ENCODE data around the gene TULP4.

DNA sequence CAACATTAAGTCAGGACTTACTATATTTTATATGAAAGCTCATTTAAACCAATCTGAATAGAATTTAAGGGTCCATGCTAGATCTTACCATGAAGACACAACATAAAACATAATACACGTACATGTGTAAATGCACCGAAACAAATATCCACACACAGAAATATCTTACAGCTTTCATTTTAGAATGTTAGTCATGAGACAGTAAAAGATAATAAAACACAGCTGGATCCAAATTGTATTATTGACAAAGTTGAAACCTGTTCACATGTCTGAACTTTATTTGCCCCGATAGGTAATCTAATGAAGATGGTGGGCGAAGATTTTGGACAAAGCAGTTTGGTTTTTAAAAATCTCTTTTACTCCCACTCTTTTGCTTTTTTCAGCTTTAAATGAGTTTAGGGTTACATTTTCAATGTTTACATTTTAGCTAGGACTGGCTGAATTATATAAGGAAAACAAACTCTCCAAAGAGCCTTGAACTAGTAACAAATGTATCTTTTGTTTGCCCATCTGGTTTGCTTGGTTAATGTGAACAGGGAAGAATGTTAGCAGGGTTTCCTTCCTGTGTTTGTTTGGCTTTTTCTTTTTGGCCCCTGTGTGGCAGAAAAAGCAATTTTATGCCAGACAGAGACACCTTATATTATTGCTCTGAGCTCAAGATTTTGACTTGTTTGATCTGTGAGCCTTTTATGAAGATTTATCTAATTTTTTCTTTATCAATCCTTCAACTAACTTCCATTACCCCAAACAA is 242.5 kb downstream of the TULP4 start:
- TF ChIP-seq ZBTB7A (tag by site-specific recombination; IDR thresholded peaks at IDR 0.05; ENCODE audit: low read depth) (no peak), ZNF664 (tag by site-specific recombination; IDR thresholded peaks at IDR 0.05) (peak; percentile 40; the same call in 1 of the 2 replicates), SP2 (tag by site-specific recombination; IDR thresholded peaks at IDR 0.05) (no peak), ZNF677 (tag by site-specific recombination; IDR thresholded peaks at IDR 0.05) (no peak)
- TF ChIP-seq, protein P1, sequence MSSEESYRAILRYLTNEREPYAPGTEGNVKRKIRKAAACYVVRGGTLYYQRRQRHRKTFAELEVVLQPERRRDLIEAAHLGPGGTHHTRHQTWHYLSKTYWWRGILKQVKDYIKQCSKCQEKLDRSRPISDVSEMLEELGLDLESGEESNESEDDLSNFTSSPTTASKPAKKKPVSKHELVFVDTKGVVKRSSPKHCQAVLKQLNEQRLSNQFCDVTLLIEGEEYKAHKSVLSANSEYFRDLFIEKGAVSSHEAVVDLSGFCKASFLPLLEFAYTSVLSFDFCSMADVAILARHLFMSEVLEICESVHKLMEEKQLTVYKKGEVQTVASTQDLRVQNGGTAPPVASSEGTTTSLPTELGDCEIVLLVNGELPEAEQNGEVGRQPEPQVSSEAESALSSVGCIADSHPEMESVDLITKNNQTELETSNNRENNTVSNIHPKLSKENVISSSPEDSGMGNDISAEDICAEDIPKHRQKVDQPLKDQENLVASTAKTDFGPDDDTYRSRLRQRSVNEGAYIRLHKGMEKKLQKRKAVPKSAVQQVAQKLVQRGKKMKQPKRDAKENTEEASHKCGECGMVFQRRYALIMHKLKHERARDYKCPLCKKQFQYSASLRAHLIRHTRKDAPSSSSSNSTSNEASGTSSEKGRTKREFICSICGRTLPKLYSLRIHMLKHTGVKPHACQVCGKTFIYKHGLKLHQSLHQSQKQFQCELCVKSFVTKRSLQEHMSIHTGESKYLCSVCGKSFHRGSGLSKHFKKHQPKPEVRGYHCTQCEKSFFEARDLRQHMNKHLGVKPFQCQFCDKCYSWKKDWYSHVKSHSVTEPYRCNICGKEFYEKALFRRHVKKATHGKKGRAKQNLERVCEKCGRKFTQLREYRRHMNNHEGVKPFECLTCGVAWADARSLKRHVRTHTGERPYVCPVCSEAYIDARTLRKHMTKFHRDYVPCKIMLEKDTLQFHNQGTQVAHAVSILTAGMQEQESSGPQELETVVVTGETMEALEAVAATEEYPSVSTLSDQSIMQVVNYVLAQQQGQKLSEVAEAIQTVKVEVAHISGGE (tag by site-specific recombination; conservative IDR thresholded peaks at IDR 0.05; ENCODE audit: low read depth) = no peak
- TF ChIP-seq, protein P2, sequence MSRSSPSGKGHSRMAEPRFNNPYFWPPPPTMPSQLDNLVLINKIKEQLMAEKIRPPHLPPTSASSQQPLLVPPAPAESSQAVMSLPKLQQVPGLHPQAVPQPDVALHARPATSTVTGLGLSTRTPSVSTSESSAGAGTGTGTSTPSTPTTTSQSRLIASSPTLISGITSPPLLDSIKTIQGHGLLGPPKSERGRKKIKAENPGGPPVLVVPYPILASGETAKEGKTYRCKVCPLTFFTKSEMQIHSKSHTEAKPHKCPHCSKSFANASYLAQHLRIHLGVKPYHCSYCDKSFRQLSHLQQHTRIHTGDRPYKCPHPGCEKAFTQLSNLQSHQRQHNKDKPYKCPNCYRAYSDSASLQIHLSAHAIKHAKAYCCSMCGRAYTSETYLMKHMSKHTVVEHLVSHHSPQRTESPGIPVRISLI (tag by site-specific recombination; IDR thresholded peaks at IDR 0.05) = no peak

Data from HEK293 (cell line).